ENCODE measurements around the gene CCR4. TPM values are rescaled to one million over a fixed set of nuclear protein-coding genes. Genes with fewer than 3 reads are reported as not detected.
"Not testable (repeated sequence)": the region's sequence is repeated elsewhere in the genome, so short reads cannot be mapped to it uniquely, and the experiment has no call there.

CCR4 gene
- total RNA-seq, 5 donors from 2014 or later (not counting 1 experiment from before 2014, with no cell fraction given), result 37.4 to 85.4 (median 74.8) TPM

DNA sequence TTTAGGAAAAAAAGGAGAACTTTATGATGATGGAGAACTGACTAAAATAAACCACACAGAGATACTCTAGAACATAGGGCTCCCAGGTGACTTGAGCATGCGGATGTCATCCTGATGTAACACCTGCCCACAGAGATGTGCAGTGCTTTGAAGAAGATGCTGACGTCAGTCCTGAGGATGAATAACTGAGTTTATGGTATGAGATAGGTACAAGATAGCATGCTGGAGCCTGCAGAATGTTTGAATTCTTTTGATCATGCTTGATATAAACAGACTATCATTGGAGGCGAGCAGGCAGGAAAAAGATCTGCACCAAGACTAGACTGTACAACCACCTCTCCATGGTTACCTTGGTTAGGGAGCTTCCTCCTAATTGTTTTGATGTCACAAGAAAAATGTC lies 12.4 kb downstream of the CCR4 start:
- CTCF ChIA-PET, result interaction anchor here (0.5 kb wide), 2 partner anchors 165 to 177 kb away, joined by 3 to 4 read pairs; no protein-coding TSS in a partner anchor
- WGBS (ENCODE audit: insufficient coverage), result 58% methylated on average over 2 of the region's 3 CpGs
- no peak overlapping the region for H3K4me3 Mint-ChIP-seq

DNA sequence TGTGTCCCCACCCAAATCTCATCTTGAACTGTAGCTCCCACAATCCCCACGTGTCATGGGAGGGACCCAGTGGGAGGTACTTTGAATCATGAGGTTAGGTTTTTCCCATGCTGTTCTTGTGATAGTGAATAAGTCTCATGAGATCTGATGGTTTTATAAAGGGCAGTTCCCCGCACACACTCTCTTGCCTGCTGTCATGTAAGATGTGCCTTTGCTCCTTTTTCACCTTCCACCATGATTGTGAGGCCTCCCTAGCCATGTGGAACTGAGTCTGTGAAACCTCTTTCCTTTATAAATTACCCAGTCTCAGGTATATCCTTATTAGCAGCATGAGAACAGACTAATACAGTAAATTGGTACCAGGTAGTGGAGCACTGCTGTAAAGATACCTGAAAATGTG lies 13.3 kb downstream of the CCR4 start:
- CTCF ChIA-PET; H3K9me3 ChIP-seq; POLR2A ChIA-PET; H3K27me3 Mint-ChIP-seq; H3K36me3 ChIP-seq (ENCODE audit: control insufficient read depth in 2 of 2, extremely low read depth in 1 of 2, insufficient read depth in 1 of 2, low read length in 1 of 2); H3K27me3 ChIP-seq (replicated peaks in 1 of 2; ENCODE audit: control insufficient read depth in 2 of 2, extremely low read depth in 1 of 2, insufficient read depth in 2 of 2, low read length in 1 of 2); H3K27ac ChIP-seq (ENCODE audit: low read length); DNase-seq; H3K4me3 Mint-ChIP-seq; H3K4me3 ChIP-seq (ENCODE audit: control insufficient read depth in 1 of 2, extremely low read depth in 1 of 2, low read length in 1 of 2); ATAC-seq (replicated peaks in 1 of 4): not testable (repeated sequence)
- Mint-ChIP-seq H3K36me3 (peaks cover 13% of the 10 kb centered on the region), H3K27ac (peak overlapping the region in 1 of 2 donors; percentile 25), H3K9me3 (peaks cover 6 to 16% (median 7%) of the 10 kb centered on the region in 3 donors), H3K4me1 (peaks cover 28 to 40% (median 34%) of the 10 kb centered on the region in 3 donors)
- peaks cover 13 to 21% of the 10 kb centered on the region in 2 experiments for H3K4me1 ChIP-seq (ENCODE audit: control insufficient read depth in 1 of 2, extremely low read depth in 1 of 2, insufficient read depth in 2 of 2, low read length in 2 of 2)
- no CpG with 5 or more reads among the region's 2 CpGs for WGBS (ENCODE audit: insufficient coverage)

More for the DNA sequence above, 12.4 kb downstream of the CCR4 start:
- H3K9me3 ChIP-seq, result no peaks in the 10 kb centered on the region
- H3K36me3 ChIP-seq (ENCODE audit: control insufficient read depth in 2 of 2, extremely low read depth in 1 of 2, insufficient read depth in 1 of 2, low read length in 1 of 2), result no peaks in the 10 kb centered on the region
- H3K4me1 ChIP-seq (ENCODE audit: control insufficient read depth in 1 of 2, extremely low read depth in 1 of 2, insufficient read depth in 2 of 2, low read length in 2 of 2), result peaks cover 19 to 21% of the 10 kb centered on the region in 2 experiments
- Mint-ChIP-seq H3K36me3 (peaks cover 13% of the 10 kb centered on the region), H3K4me1 (peaks cover 34 to 48% (median 40%) of the 10 kb centered on the region in 3 donors), H3K9me3 (peaks cover 6 to 16% (median 7%) of the 10 kb centered on the region in 3 donors), H3K27ac (peak overlapping the region; percentile 7 to 56), H3K27me3 (no peaks in the 10 kb centered on the region)
- peak; percentile 54 to 84 (median 69) for ATAC-seq (replicated peaks in 1 of 4)
- POLR2A ChIA-PET, result no interaction called here
- no peak overlapping the region for H3K27ac ChIP-seq (ENCODE audit: low read length)
- H3K4me3 ChIP-seq (ENCODE audit: control insufficient read depth in 1 of 2, extremely low read depth in 1 of 2, low read length in 1 of 2), result no peak overlapping the region
- peak in 30 of 35 experiments; percentile 16 to 77 (median 39) for DNase-seq
- no peaks in the 10 kb centered on the region for H3K27me3 ChIP-seq (replicated peaks in 1 of 2; ENCODE audit: control insufficient read depth in 2 of 2, extremely low read depth in 1 of 2, insufficient read depth in 2 of 2, low read length in 1 of 2)

GRCh38 chr3:32965617-32966213 lies 14.3 kb downstream of the CCR4 start:
- WGBS (ENCODE audit: insufficient coverage), result 90% methylated on average over 2 of the region's 2 CpGs
- H3K4me3 Mint-ChIP-seq; H3K27ac ChIP-seq (ENCODE audit: low read length); H3K36me3 ChIP-seq (ENCODE audit: control insufficient read depth in 2 of 2, extremely low read depth in 1 of 2, insufficient read depth in 1 of 2, low read length in 1 of 2); H3K27me3 ChIP-seq (replicated peaks in 1 of 2; ENCODE audit: control insufficient read depth in 2 of 2, extremely low read depth in 1 of 2, insufficient read depth in 2 of 2, low read length in 1 of 2); ATAC-seq (replicated peaks in 1 of 4); H3K4me3 ChIP-seq (ENCODE audit: control insufficient read depth in 1 of 2, extremely low read depth in 1 of 2, low read length in 1 of 2); H3K27ac Mint-ChIP-seq; CTCF ChIA-PET; H3K27me3 Mint-ChIP-seq; DNase-seq; POLR2A ChIA-PET; H3K9me3 ChIP-seq: not testable (repeated sequence)
- peaks cover 13% of the 10 kb centered on the region for H3K36me3 Mint-ChIP-seq
- peaks cover 6 to 16% (median 7%) of the 10 kb centered on the region in 3 donors for H3K9me3 Mint-ChIP-seq
- peaks cover 7 to 14% of the 10 kb centered on the region in 2 experiments for H3K4me1 ChIP-seq (ENCODE audit: control insufficient read depth in 1 of 2, extremely low read depth in 1 of 2, insufficient read depth in 2 of 2, low read length in 2 of 2)
- H3K4me1 Mint-ChIP-seq, result peaks cover 18 to 31% (median 27%) of the 10 kb centered on the region in 3 donors

DNA sequence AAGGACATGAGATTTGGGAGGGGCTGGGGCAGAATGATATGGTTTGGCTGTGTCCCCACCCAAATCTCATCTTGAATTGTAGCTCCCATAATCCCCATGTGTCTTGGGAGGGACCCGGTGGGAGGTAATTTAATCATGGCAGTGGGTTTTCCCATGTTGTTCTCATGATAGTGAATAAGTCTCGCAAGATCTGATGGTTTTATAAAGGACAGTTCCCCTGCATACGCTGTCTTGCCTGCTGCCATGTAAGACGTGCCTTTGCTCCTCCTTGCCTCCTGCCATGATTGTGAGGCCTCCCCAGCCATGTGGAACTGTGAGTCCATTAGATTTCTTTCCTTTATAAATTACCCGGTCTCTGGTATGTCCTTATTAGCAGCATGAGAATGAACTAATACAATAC lies 15.2 kb downstream of the CCR4 start:
- H3K9me3 ChIP-seq; ATAC-seq (replicated peaks in 1 of 4); H3K4me1 ChIP-seq (ENCODE audit: control insufficient read depth in 1 of 2, extremely low read depth in 1 of 2, insufficient read depth in 2 of 2, low read length in 2 of 2); H3K27me3 Mint-ChIP-seq; H3K4me3 Mint-ChIP-seq; DNase-seq; H3K36me3 ChIP-seq (ENCODE audit: control insufficient read depth in 2 of 2, extremely low read depth in 1 of 2, insufficient read depth in 1 of 2, low read length in 1 of 2); H3K27ac Mint-ChIP-seq; H3K27ac ChIP-seq (ENCODE audit: low read length); POLR2A ChIA-PET; H3K4me3 ChIP-seq (ENCODE audit: control insufficient read depth in 1 of 2, extremely low read depth in 1 of 2, low read length in 1 of 2); H3K27me3 ChIP-seq (replicated peaks in 1 of 2; ENCODE audit: control insufficient read depth in 2 of 2, extremely low read depth in 1 of 2, insufficient read depth in 2 of 2, low read length in 1 of 2): not testable (repeated sequence)
- peaks cover 9 to 23% (median 18%) of the 10 kb centered on the region in 3 donors for H3K4me1 Mint-ChIP-seq
- WGBS (ENCODE audit: insufficient coverage), result 100% methylated on average over 2 of the region's 5 CpGs
- CTCF ChIA-PET, result interaction anchor here in 1 of 2 donors (1.7 kb wide), 1 partner anchor 105 kb away, joined by 3 read pairs; no protein-coding TSS in a partner anchor
- peaks cover 13% of the 10 kb centered on the region for H3K36me3 Mint-ChIP-seq
- peaks cover 6 to 16% (median 7%) of the 10 kb centered on the region in 3 donors for H3K9me3 Mint-ChIP-seq

- no peaks in the 10 kb centered on the region for H3K9me3 ChIP-seq
- ATAC-seq (replicated peaks in 1 of 4) (no peak), DNase-seq (no peak)
- POLR2A ChIA-PET, result interaction anchor here (0.6 to 0.7 kb wide), 2 partner anchors 15 to 720 kb away, joined by 3 to 4 read pairs; no protein-coding TSS in a partner anchor
- H3K4me1 ChIP-seq (ENCODE audit: control insufficient read depth in 1 of 2, extremely low read depth in 1 of 2, insufficient read depth in 2 of 2, low read length in 2 of 2), result peaks cover 2 to 5% of the 10 kb centered on the region in 2 experiments
- peaks cover 15 to 28% (median 24%) of the 10 kb centered on the region in 3 donors for H3K4me1 Mint-ChIP-seq
- H3K36me3 ChIP-seq (ENCODE audit: control insufficient read depth in 2 of 2, extremely low read depth in 1 of 2, insufficient read depth in 1 of 2, low read length in 1 of 2), result no peaks in the 10 kb centered on the region
- H3K4me3 Mint-ChIP-seq, result no peak overlapping the region
- no peaks in the 10 kb centered on the region for H3K27me3 ChIP-seq (replicated peaks in 1 of 2; ENCODE audit: control insufficient read depth in 2 of 2, extremely low read depth in 1 of 2, insufficient read depth in 2 of 2, low read length in 1 of 2)
- H3K27ac ChIP-seq (ENCODE audit: low read length), result no peak overlapping the region
- peaks cover 6 to 16% (median 7%) of the 10 kb centered on the region in 3 donors for H3K9me3 Mint-ChIP-seq
- peaks cover 13% of the 10 kb centered on the region for H3K36me3 Mint-ChIP-seq
- H3K4me3 ChIP-seq (ENCODE audit: control insufficient read depth in 1 of 2, extremely low read depth in 1 of 2, low read length in 1 of 2), result no peak overlapping the region
- H3K27me3 Mint-ChIP-seq, result no peaks in the 10 kb centered on the region
- no peak overlapping the region for H3K27ac Mint-ChIP-seq
- CTCF ChIA-PET, result interaction anchor here (0.8 to 1.7 kb wide), 2 partner anchors 20 to 103 kb away, joined by 3 read pairs; no protein-coding TSS in a partner anchor
- 89% methylated on average over 3 of the region's 3 CpGs for WGBS (ENCODE audit: insufficient coverage)
These were observed 16.9 kb downstream of the CCR4 start for GRCh38 chr3:32968166-32968919.

GRCh38 chr3:32968920-32969389 lies 17.5 kb downstream of the CCR4 start:
- Mint-ChIP-seq H3K9me3 (peaks cover 6 to 16% (median 7%) of the 10 kb centered on the region in 3 donors), H3K36me3 (peaks cover 13% of the 10 kb centered on the region), H3K27ac (no peak overlapping the region), H3K4me1 (peaks cover 18 to 30% (median 27%) of the 10 kb centered on the region in 3 donors), H3K27me3 (no peaks in the 10 kb centered on the region), H3K4me3 (no peak overlapping the region)
- peaks cover 1 to 8% of the 10 kb centered on the region in 2 experiments for H3K4me1 ChIP-seq (ENCODE audit: control insufficient read depth in 1 of 2, extremely low read depth in 1 of 2, insufficient read depth in 2 of 2, low read length in 2 of 2)
- no peak overlapping the region for H3K27ac ChIP-seq (ENCODE audit: low read length)
- ChIA-PET CTCF (interaction anchor here in 1 of 2 donors (0.8 kb wide), 1 partner anchor 20 kb away, joined by 3 read pairs; no protein-coding TSS in a partner anchor), POLR2A (no interaction called here)
- H3K9me3 ChIP-seq, result no peaks in the 10 kb centered on the region
- no peak overlapping the region for H3K4me3 ChIP-seq (ENCODE audit: control insufficient read depth in 1 of 2, extremely low read depth in 1 of 2, low read length in 1 of 2)
- H3K27me3 ChIP-seq (replicated peaks in 1 of 2; ENCODE audit: control insufficient read depth in 2 of 2, extremely low read depth in 1 of 2, insufficient read depth in 2 of 2, low read length in 1 of 2), result no peaks in the 10 kb centered on the region
- ATAC-seq (replicated peaks in 1 of 4), result no peak
- DNase-seq, result no peak
- H3K36me3 ChIP-seq (ENCODE audit: control insufficient read depth in 2 of 2, extremely low read depth in 1 of 2, insufficient read depth in 1 of 2, low read length in 1 of 2), result no peaks in the 10 kb centered on the region
- WGBS (ENCODE audit: insufficient coverage), result 90% methylated on average over 5 of the region's 6 CpGs

All from T-cell (primary cell).